Keratinocyte (primary cell): ENCODE data around the gene ENDOD1. TPM values are rescaled to one million over a fixed set of nuclear protein-coding genes. Genes with fewer than 3 reads are reported as not detected.

Experiments
- DNase-seq: peaks from one replicate; pipeline ENCODE4 v3.0.0-alpha.2; 2011; ENCODE audit warnings: low read depth, missing footprints, low spot score
- FAIRE-seq: peaks from 2 replicates; lab custom pipeline; 2011; peaks lifted over from hg19 to GRCh38; lab: Jason Lieb, UNC
- H2AFZ ChIP-seq: 2 replicates; pipeline ENCODE4 v1.6.0; 2012; ENCODE audit warnings: low read length, control low read depth, inconsistent platforms; ENCODE audit not compliant: control insufficient read depth
- H3K27ac ChIP-seq: 2 replicates; pipeline ENCODE4 v1.5.1; 2011; ENCODE audit warnings: low read length; ENCODE audit not compliant: control insufficient read depth, insufficient read depth
- H3K27me3 ChIP-seq: 3 replicates; pipeline ENCODE4 v1.6.0; 2011; ENCODE audit warnings: low read length; ENCODE audit not compliant: control insufficient read depth, insufficient read depth; ENCODE audit errors: extremely low read depth
- H3K36me3 ChIP-seq, 2 experiments: 2 replicates in 1 of 2; 3 replicates in 1 of 2; pipeline ENCODE4 v1.5.1; 2011; ENCODE audit warnings: low read length in 2 of 2, mild to moderate bottlenecking in 1 of 2; ENCODE audit not compliant: control insufficient read depth in 2 of 2, insufficient read depth in 2 of 2; ENCODE audit errors: extremely low read depth in 1 of 2
- H3K4me1 ChIP-seq: 3 replicates; pipeline ENCODE4 v1.5.1; 2011; ENCODE audit warnings: low read length; ENCODE audit not compliant: control insufficient read depth, insufficient read depth; ENCODE audit errors: extremely low read depth
- H3K4me2 ChIP-seq: 3 replicates; pipeline ENCODE4 v1.6.0; 2011; ENCODE audit warnings: low read depth, low read length; ENCODE audit not compliant: control insufficient read depth, insufficient read depth; ENCODE audit errors: extremely low read depth
- H3K4me3 ChIP-seq, 3 experiments: fragments of 200-600 bp in 1 of 3; sonication (generic) in 1 of 3; 2 replicates in 2 of 3; 3 replicates in 1 of 3; pipeline ENCODE4 v1.5.1; 2011 to 2016; ENCODE audit warnings: low read length in 3 of 3, mild to moderate bottlenecking in 3 of 3, control low read depth in 2 of 3, inconsistent platforms in 1 of 3, low read depth in 1 of 3, mixed read lengths in 1 of 3, mixed run types in 1 of 3, moderate library complexity in 1 of 3; ENCODE audit not compliant: control insufficient read depth in 2 of 3, insufficient read depth in 2 of 3; ENCODE audit errors: extremely low read depth in 1 of 3
- H3K79me2 ChIP-seq: 2 replicates; pipeline ENCODE4 v1.6.0; 2012; ENCODE audit warnings: low read length; ENCODE audit not compliant: control insufficient read depth, insufficient read depth
- H3K9ac ChIP-seq: 3 replicates; pipeline ENCODE4 v1.6.0; 2011; ENCODE audit warnings: low read length; ENCODE audit not compliant: control insufficient read depth, insufficient read depth; ENCODE audit errors: extremely low read depth
- H3K9me1 ChIP-seq: 3 replicates; pipeline ENCODE4 v1.6.0; 2011; ENCODE audit warnings: low read length; ENCODE audit not compliant: control insufficient read depth, insufficient read depth; ENCODE audit errors: extremely low read depth
- H3K9me3 ChIP-seq: 2 replicates; pipeline ENCODE4 v1.5.1; 2012; ENCODE audit warnings: low read depth, low read length; ENCODE audit not compliant: control insufficient read depth
- H4K20me1 ChIP-seq: 3 replicates; pipeline ENCODE4 v1.6.0; 2011; ENCODE audit warnings: low read length; ENCODE audit not compliant: control insufficient read depth, insufficient read depth; ENCODE audit errors: extremely low read depth
- CTCF ChIP-seq, 3 experiments: IDR thresholded peaks in 1 of 3; conservative IDR thresholded peaks in 1 of 3; optimal IDR thresholded peaks in 1 of 3; 2 replicates in 2 of 3; 3 replicates in 1 of 3; pipeline versions ENCODE3 to v1.5.1; 2011; ENCODE audit warnings: low read length in 3 of 3, mild to moderate bottlenecking in 3 of 3, moderate library complexity in 2 of 3, control low read depth in 1 of 3, inconsistent platforms in 1 of 3; ENCODE audit not compliant: insufficient read depth in 2 of 3; ENCODE audit errors: extremely low read depth in 1 of 3
- EZH2 ChIP-seq: IDR thresholded peaks from one replicate; pipeline ENCODE4 v1.6.1; 2012; ENCODE audit warnings: inconsistent platforms, mild to moderate bottlenecking, low read length, moderate library complexity
- dilution Hi-C: fragments of 300-500 bp; cut with MboI; formaldehyde crosslinking; loops from one replicate; pipeline ENCODE4 v1.7.0; 2020; ENCODE audit warnings: low sequenced_read_pairs; ENCODE audit not compliant: extremely low pct_ligation_motif_present
- polyA plus RNA-seq, 5 experiments: library from polyadenylated mRNA; depleted of rRNA in 3 of 5; stranded (reverse) in 3 of 5; stranded (forward) in 1 of 5; unstranded in 1 of 5; fragments of >200 nt; gene quantifications; 1 replicate in 1 of 5; 2 replicates in 3 of 5; 3 replicates in 1 of 5; pipeline versions ENCODE4 v1.2.1 to v1.2.3, GENCODE V29; 2011 to 2012; ENCODE audit warnings: missing spikeins in 2 of 5, low read depth in 1 of 5, low replicate concordance in 1 of 5

ENDOD1 gene
- polyA plus RNA-seq, 1 donor (not counting 4 experiments of a cell fraction or from before 2014, with no cell fraction given), result 27.2 TPM

DNA sequence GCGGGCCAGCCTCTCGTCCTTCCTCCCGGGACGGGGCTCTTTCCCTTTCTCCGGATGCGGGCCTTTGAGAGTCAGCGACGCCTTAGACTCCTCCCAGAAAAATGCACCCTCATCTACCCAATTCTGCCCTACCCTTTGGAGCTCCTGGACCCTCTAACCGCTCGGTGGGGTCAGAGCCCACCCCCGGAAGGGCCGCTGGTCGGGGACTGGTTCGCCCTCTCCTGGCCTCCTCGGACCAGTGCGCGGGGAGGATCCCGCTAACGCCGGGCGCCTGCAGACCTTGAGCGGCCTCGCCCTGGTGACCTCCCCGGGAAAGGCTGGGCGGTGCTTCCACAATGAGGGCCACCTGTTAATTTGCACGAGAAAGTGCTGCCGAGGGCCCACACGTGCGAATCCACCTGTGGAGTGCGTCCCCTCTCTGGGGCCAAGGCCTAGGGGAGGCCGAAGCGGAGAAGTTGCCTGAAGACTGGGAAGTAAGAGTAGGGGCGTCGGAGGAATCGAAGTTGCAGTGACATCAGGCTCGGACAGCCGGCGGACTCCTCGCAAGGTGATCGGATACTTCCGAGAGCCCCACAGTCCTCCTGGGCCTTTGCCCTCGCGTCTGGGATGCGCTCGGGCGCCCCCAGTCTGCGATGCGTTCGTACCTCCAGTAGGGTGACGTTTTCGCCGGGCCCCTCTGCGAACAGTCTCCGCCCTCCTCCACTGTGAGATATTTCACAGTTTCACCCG lies 61.5 kb downstream of the ENDOD1 start:
- Histone ChIP-seq H3K4me3 (peak overlapping the region; percentile 44 to 71 (median 57)), H3K4me1 (peaks cover 60% of the 10 kb centered on the region), H3K27ac (peak overlapping the region; percentile 84), H3K9me3 (no peaks in the 10 kb centered on the region), H3K36me3 (no peaks in the 10 kb centered on the region), H3K27me3 (no peaks in the 10 kb centered on the region), H3K9me1 (no peaks in the 10 kb centered on the region), H3K79me2 (no peaks in the 10 kb centered on the region), H3K9ac (peak overlapping the region; percentile 82), H3K4me2 (peak overlapping the region; percentile 90), H2AFZ (peak overlapping the region; percentile 90), H4K20me1 (no peaks in the 10 kb centered on the region)
- FAIRE-seq (peak; percentile 86), DNase-seq (peak; percentile 46)
- dilution Hi-C loops, result no loop called here
- TF ChIP-seq EZH2 (no peak), CTCF (optimal IDR thresholded peaks at IDR 0.05 in 1 of 3, IDR thresholded peaks at IDR 0.05 in 1 of 3, conservative IDR thresholded peaks at IDR 0.05 in 1 of 3; ENCODE audit: extremely low read depth in 1 of 3, insufficient read depth in 2 of 3, low read length in 3 of 3) (peak; percentile 83 to 89 (median 89))

DNA sequence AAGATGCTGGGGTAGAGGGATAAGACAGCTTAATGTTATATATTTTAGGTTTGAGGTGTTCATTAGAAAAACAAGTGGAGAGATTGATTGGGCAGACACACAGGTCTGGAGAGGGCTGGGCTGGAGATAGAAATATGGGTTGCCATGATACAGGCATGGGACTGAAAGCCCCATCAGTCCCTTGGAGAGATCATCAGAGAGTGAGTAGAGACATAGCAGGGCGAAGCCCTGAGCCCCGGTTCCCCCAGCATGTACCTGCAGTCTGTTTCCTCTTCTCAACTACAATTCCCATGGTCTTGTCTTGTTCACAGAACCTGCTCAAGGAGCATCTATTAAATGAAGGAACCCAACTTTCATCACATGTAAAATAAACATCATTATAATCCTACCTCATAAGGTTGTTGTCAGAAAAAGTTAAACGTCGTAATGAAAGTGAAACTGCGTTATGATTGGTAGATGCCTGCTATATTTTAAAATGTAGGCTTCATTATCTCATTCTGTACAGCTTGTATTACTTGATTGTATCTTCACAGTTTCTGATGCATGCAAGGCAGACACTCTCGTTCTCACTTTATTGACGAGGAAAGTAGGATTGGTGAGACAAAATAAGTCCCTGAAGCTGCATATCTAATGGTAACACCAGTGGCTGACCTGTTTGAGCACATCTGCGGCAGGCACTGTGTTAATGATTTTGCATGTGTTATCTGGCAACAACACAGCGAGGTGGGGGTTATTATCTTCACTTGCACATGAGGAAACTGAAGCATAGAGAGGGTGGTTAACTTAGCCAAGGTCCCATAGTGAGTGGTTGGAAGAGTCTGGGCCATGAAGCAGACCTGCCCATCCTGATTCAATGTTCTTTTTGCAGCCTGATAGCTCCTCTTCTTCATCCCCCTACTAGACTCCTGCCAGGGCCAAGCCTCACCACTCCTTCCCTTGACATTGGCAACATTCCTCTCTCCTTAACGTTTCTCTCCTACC lies 63.5 kb downstream of the ENDOD1 start:
- H3K27ac ChIP-seq, result no peak overlapping the region
- FAIRE-seq, result peak; percentile 26
- H2AFZ ChIP-seq, result peak overlapping the region; percentile 81

More for the DNA sequence above, 63.5 kb downstream of the ENDOD1 start:
- dilution Hi-C loops, result no loop called here
- Histone ChIP-seq H3K9ac (peak overlapping the region; percentile 42), H4K20me1 (no peaks in the 10 kb centered on the region), H3K4me2 (peak overlapping the region; percentile 79), H3K9me3 (no peaks in the 10 kb centered on the region), H3K4me1 (peaks cover 43% of the 10 kb centered on the region), H3K27me3 (no peaks in the 10 kb centered on the region), H3K36me3 (no peaks in the 10 kb centered on the region), H3K79me2 (no peaks in the 10 kb centered on the region), H3K4me3 (peak overlapping the region in 2 of 3 experiments; percentile 37 to 52), H3K9me1 (no peaks in the 10 kb centered on the region)
- no peak for DNase-seq
- TF ChIP-seq EZH2, result no peak
- TF ChIP-seq CTCF (optimal IDR thresholded peaks at IDR 0.05 in 1 of 3, IDR thresholded peaks at IDR 0.05 in 1 of 3, conservative IDR thresholded peaks at IDR 0.05 in 1 of 3; ENCODE audit: extremely low read depth in 1 of 3, insufficient read depth in 2 of 3, low read length in 3 of 3), result no peak
